Mesenchymal stem cell (in vitro differentiated cells and primary cell): ENCODE results near the gene TST.
A peak's percentile ranks its signal among the peaks of the same experiment; 100 is the strongest.

Experiments
- DNase-seq: peaks from one replicate; pipeline ENCODE4 v3.0.0-alpha.2; 2013
- H2AFZ ChIP-seq: one replicate; pipeline ENCODE4 v1.6.1; 2013; ENCODE audit warnings: low read depth, mild to moderate bottlenecking, control low read depth, inconsistent platforms, low read length, moderate library complexity
- H2AK5ac ChIP-seq: 2 replicates; pipeline ENCODE4 v1.6.1; 2013; ENCODE audit warnings: low read length, moderate library complexity, mild to moderate bottlenecking, inconsistent platforms; ENCODE audit not compliant: severe bottlenecking
- H2BK120ac ChIP-seq: one replicate; pipeline ENCODE4 v1.6.1; 2013; ENCODE audit warnings: low read depth, mild to moderate bottlenecking, inconsistent platforms, low read length, moderate library complexity
- H2BK12ac ChIP-seq, 2 experiments: one replicate each; pipeline ENCODE4 v1.6.1; 2013; ENCODE audit warnings: inconsistent platforms in 2 of 2, low read length in 2 of 2, mild to moderate bottlenecking in 2 of 2, moderate library complexity in 2 of 2, control low read depth in 1 of 2
- H2BK15ac ChIP-seq: one replicate; pipeline ENCODE4 v1.6.1; 2013; ENCODE audit warnings: mild to moderate bottlenecking, low read depth, inconsistent platforms; ENCODE audit not compliant: poor library complexity, severe bottlenecking
- H2BK5ac ChIP-seq: 2 replicates; pipeline ENCODE4 v1.6.1; 2013; ENCODE audit warnings: low read depth, mild to moderate bottlenecking, low read length, control low read depth, inconsistent platforms; ENCODE audit not compliant: poor library complexity, severe bottlenecking
- H3K14ac ChIP-seq, 2 experiments: one replicate each; pipeline ENCODE4 v1.6.1; 2013; ENCODE audit warnings: inconsistent platforms in 2 of 2, low read length in 2 of 2, control low read depth in 1 of 2, mild to moderate bottlenecking in 1 of 2, moderate library complexity in 1 of 2
- H3K18ac ChIP-seq, 2 experiments: one replicate each; pipeline ENCODE4 v1.6.1; 2013; ENCODE audit warnings: inconsistent platforms in 2 of 2, low read length in 2 of 2, control low read depth in 1 of 2, low read depth in 1 of 2, mild to moderate bottlenecking in 1 of 2
- H3K23ac ChIP-seq, 2 experiments: one replicate each; pipeline ENCODE4 v1.6.1; 2013; ENCODE audit warnings: inconsistent platforms in 2 of 2, low read length in 2 of 2, mild to moderate bottlenecking in 2 of 2, moderate library complexity in 2 of 2, control low read depth in 1 of 2
- H3K27ac ChIP-seq: 2 replicates; pipeline ENCODE4 v1.5.1; 2013; ENCODE audit warnings: mild to moderate bottlenecking, moderate library complexity, low read length, control low read depth, inconsistent platforms; ENCODE audit not compliant: poor library complexity, severe bottlenecking
- H3K27me3 ChIP-seq, 2 experiments: 2 replicates each; pipeline versions ENCODE4 v1.6.1 to v1.7.0; 2013; ENCODE audit warnings: low read length in 2 of 2, mild to moderate bottlenecking in 2 of 2, moderate library complexity in 2 of 2, control low read depth in 1 of 2, inconsistent platforms in 1 of 2; ENCODE audit not compliant: control insufficient read depth in 1 of 2, insufficient read depth in 1 of 2
- H3K36me3 ChIP-seq, 2 experiments: 2 replicates each; pipeline versions ENCODE4 v1.6.1 to v1.7.0; 2013; ENCODE audit warnings: low read length in 2 of 2, control low read depth in 1 of 2, inconsistent platforms in 1 of 2, low read depth in 1 of 2, mild to moderate bottlenecking in 1 of 2; ENCODE audit not compliant: insufficient read depth in 2 of 2, control insufficient read depth in 1 of 2
- H3K4ac ChIP-seq, 2 experiments: one replicate each; pipeline ENCODE4 v1.6.1; 2013; ENCODE audit warnings: inconsistent platforms in 2 of 2, low read length in 2 of 2, mild to moderate bottlenecking in 2 of 2, moderate library complexity in 2 of 2, control low read depth in 1 of 2, low read depth in 1 of 2
- H3K4me1 ChIP-seq: 2 replicates; pipeline ENCODE4 v1.6.1; 2013; ENCODE audit warnings: low read depth, low read length, control low read depth; ENCODE audit not compliant: control insufficient read depth, insufficient read depth
- H3K4me2 ChIP-seq: 2 replicates; pipeline ENCODE4 v1.6.1; 2013; ENCODE audit warnings: low read length, mild to moderate bottlenecking, inconsistent platforms; ENCODE audit not compliant: poor library complexity, severe bottlenecking
- H3K4me3 ChIP-seq, 2 experiments: 2 replicates each; pipeline versions ENCODE4 v1.5.1 to v1.7.0; 2013; ENCODE audit warnings: low read length in 2 of 2, mild to moderate bottlenecking in 2 of 2, control low read depth in 1 of 2, low read depth in 1 of 2; ENCODE audit not compliant: insufficient read depth in 1 of 2
- H3K79me1 ChIP-seq: replicated peaks from 2 replicates; pipeline ENCODE4 v1.6.1; 2013; ENCODE audit warnings: mild to moderate bottlenecking, control low read depth, low read length, inconsistent platforms; ENCODE audit not compliant: poor library complexity, severe bottlenecking
- H3K9ac ChIP-seq: 2 replicates; pipeline ENCODE4 v1.7.0; 2013; ENCODE audit warnings: mild to moderate bottlenecking, low read length, moderate library complexity
- H3K9me3 ChIP-seq: 2 replicates; pipeline ENCODE4 v1.7.0; 2013; ENCODE audit warnings: mild to moderate bottlenecking, low read length; ENCODE audit not compliant: control insufficient read depth
- H4K8ac ChIP-seq: one replicate; pipeline ENCODE4 v1.6.1; 2013; ENCODE audit warnings: inconsistent platforms, mild to moderate bottlenecking, low read length, moderate library complexity
- H4K91ac ChIP-seq: one replicate; pipeline ENCODE4 v1.6.1; 2013; ENCODE audit warnings: mild to moderate bottlenecking, low read length, inconsistent platforms
- WGBS: methylation state at CpG from one replicate; pipeline ENCODE4 v1.1.7; 2013; ENCODE audit warnings: mixed read lengths; 5-methylcytosine and 5-hydroxymethylcytosine counted together

TST gene

GRCh38 chr22:37000676-37001534, 18.3 kb downstream of the TST start:
- Histone ChIP-seq H3K27me3 (peaks cover 56 to 74% of the 10 kb centered on the region in 2 experiments), H2BK12ac (no peak overlapping the region), H4K8ac (no peak overlapping the region), H2AK5ac (no peak overlapping the region), H3K18ac (no peak overlapping the region), H2BK120ac (no peak overlapping the region), H3K4me3 (no peak overlapping the region), H3K79me1 (no peaks in the 10 kb centered on the region), H2AFZ (no peak overlapping the region), H3K9ac (no peak overlapping the region), H2BK5ac (no peak overlapping the region), H2BK15ac (no peak overlapping the region), H3K4me2 (no peak overlapping the region), H3K4ac (no peak overlapping the region), H3K23ac (no peak overlapping the region), H3K14ac (no peak overlapping the region), H3K27ac (no peak overlapping the region), H3K4me1 (no peaks in the 10 kb centered on the region), H4K91ac (no peak overlapping the region), H3K36me3 (no peaks in the 10 kb centered on the region), H3K9me3 (peaks cover 10% of the 10 kb centered on the region)
- DNase-seq: no peak
- WGBS: 85% methylated on average over 11 of the region's 11 CpGs

- Histone ChIP-seq H3K36me3 (no peaks in the 10 kb centered on the region), H3K4me2 (no peak overlapping the region)
- 83% methylated on average over 4 of the region's 4 CpGs for WGBS
Measured at GRCh38 chr22:36999463-36999862, 19.8 kb downstream of the TST start.

GRCh38 chr22:36998620-36999351, 20.5 kb downstream of the TST start:
- Histone ChIP-seq H3K4me1 (no peaks in the 10 kb centered on the region), H3K18ac (no peak overlapping the region), H3K9ac (no peak overlapping the region), H4K8ac (no peak overlapping the region), H3K4me3 (no peak overlapping the region), H3K27me3 (peaks cover 49 to 68% of the 10 kb centered on the region in 2 experiments), H3K23ac (no peak overlapping the region), H3K79me1 (no peaks in the 10 kb centered on the region), H2BK15ac (no peak overlapping the region), H2AK5ac (no peak overlapping the region), H3K36me3 (no peaks in the 10 kb centered on the region), H2AFZ (no peak overlapping the region), H3K14ac (no peak overlapping the region), H3K27ac (no peak overlapping the region), H3K9me3 (no peaks in the 10 kb centered on the region), H3K4me2 (no peak overlapping the region), H2BK5ac (no peak overlapping the region), H2BK120ac (no peak overlapping the region), H3K4ac (no peak overlapping the region), H2BK12ac (no peak overlapping the region), H4K91ac (no peak overlapping the region)
- DNase-seq: no peak
- WGBS: 60% methylated on average over 9 of the region's 9 CpGs

More at GRCh38 chr22:36999463-36999862, 19.8 kb downstream of the TST start:
- no peak overlapping the region for H2AFZ ChIP-seq
- no peak overlapping the region for H3K4ac ChIP-seq
- no peak overlapping the region for H2BK120ac ChIP-seq
- no peak for DNase-seq
- H3K14ac ChIP-seq: peak overlapping the region in 1 of 2 experiments; percentile 6
- no peak overlapping the region for H4K8ac ChIP-seq
- H3K27me3 ChIP-seq: peaks cover 56 to 75% of the 10 kb centered on the region in 2 experiments
- H2BK12ac ChIP-seq: no peak overlapping the region
- no peak overlapping the region for H3K9ac ChIP-seq
- H3K79me1 ChIP-seq: no peaks in the 10 kb centered on the region
- no peak overlapping the region for H3K4me3 ChIP-seq
- no peak overlapping the region for H2BK15ac ChIP-seq
- no peak overlapping the region for H3K23ac ChIP-seq
- no peak overlapping the region for H3K18ac ChIP-seq
- H2BK5ac ChIP-seq: no peak overlapping the region
- H3K4me1 ChIP-seq: no peaks in the 10 kb centered on the region
- no peak overlapping the region for H4K91ac ChIP-seq
- H2AK5ac ChIP-seq: no peak overlapping the region
- H3K27ac ChIP-seq: no peak overlapping the region
- no peaks in the 10 kb centered on the region for H3K9me3 ChIP-seq

GRCh38 chr22:36997746-36998145, 21.5 kb downstream of the TST start:
- H3K27ac ChIP-seq: no peak overlapping the region
- H2BK12ac ChIP-seq: no peak overlapping the region
- no peaks in the 10 kb centered on the region for H3K9me3 ChIP-seq
- H3K9ac ChIP-seq: no peak overlapping the region
- H3K14ac ChIP-seq: no peak overlapping the region
- H2BK5ac ChIP-seq: no peak overlapping the region
- H2BK120ac ChIP-seq: no peak overlapping the region
- H2AFZ ChIP-seq: no peak overlapping the region
- H4K91ac ChIP-seq: no peak overlapping the region
- no peak overlapping the region for H3K4me2 ChIP-seq
- no peak overlapping the region for H2AK5ac ChIP-seq
- no peak overlapping the region for H2BK15ac ChIP-seq
- H3K4ac ChIP-seq: no peak overlapping the region
- H4K8ac ChIP-seq: no peak overlapping the region
- no peaks in the 10 kb centered on the region for H3K4me1 ChIP-seq
- peak overlapping the region in 1 of 2 experiments; percentile 30 for H3K4me3 ChIP-seq
- H3K27me3 ChIP-seq: peaks cover 39 to 60% of the 10 kb centered on the region in 2 experiments
- DNase-seq: no peak
- 100% methylated on average over 1 of the region's 2 CpGs for WGBS
- H3K79me1 ChIP-seq: no peaks in the 10 kb centered on the region
- H3K18ac ChIP-seq: no peak overlapping the region
- H3K23ac ChIP-seq: no peak overlapping the region
- H3K36me3 ChIP-seq: no peaks in the 10 kb centered on the region
